Left hindlimb (tissue), 1 donor: ENCODE data around the gene CCDC195.
"Not testable (repeated sequence)": the region's sequence is repeated elsewhere in the genome, so short reads cannot be mapped to it uniquely, and the experiment has no call there.

Experiments used
- DNase-seq: peaks from one replicate; pipeline ENCODE4 v3.0.0-alpha.2; 2018

The CCDC195 gene

DNA sequence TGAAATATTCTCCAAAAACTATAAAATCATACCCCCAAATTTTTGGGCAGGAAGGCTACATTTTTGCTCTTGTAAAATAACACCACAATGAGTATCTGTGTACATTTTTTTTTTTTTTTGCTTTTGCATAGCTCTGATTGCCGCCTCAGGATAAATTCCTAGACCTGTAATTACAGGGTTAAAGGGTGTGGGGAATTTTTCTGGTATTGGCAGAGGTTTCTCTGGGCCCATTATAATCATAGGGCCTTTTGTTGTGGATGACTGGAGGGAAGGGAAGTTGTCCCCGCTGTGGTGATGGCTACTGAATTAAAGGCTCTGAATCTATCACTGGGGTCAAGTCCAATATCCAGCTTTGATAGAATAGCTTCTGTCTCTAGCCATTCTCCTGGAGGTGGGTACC is 26.6 kb downstream of the CCDC195 start:
- DNase-seq, result peak; percentile 48

DNA sequence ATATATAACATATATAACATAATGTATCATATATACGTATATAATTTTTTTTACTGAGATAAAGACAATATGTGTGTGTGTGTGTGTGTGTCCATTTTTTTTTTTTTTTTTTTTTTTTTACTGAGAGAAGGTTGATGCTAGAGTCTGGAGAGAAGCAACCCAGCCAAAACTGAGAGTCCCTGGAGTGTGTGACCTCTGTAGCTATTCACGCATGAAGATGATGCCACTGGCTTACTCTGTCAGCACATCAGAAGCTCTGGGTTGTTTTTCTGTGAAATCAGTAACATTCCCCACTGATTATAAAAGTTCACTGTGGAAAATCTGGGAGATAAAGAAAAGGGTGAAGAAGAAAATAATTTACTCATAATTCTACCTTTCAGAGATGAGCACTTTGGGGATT is 27.2 kb downstream of the CCDC195 start:
- no peak for DNase-seq

DNA sequence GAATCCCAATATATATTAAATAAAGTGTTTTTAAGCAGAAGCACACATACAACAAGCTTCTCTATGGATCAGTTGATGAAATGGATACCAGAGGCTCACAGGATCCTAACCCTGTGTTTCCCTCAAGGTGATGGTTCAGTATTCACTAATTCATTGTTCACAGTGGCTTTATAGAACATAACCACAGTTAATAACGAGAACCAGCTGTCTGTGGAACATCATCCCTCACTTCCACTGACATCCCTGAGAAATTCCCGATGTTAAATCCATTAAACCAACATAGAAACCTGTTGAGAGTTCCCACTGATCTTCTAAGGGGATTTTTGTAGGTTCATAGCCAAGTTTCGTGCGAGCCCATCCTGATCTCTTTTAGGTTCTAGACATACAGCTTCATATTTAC is 29.0 kb downstream of the CCDC195 start:
- DNase-seq, result no peak

DNA sequence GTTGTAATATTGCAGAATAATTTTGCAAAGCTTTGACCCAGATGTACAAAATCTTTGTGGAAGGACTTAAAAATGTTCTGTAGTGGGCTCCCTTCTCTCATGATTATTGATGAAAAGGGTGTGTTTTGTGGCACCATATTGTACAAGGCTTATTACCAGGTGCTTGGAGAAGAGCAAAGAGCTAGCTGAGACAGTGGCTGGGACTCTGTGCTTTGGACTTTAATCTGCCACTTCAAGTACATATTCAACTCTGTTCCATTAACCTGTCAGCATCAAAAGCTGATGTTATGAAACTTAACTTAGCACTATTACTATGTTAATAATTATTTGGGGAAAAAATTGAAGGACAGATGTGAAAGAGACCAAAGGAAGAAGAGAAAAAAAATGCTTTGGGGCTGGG is 31.0 kb downstream of the CCDC195 start:
- DNase-seq, result no peak

DNA sequence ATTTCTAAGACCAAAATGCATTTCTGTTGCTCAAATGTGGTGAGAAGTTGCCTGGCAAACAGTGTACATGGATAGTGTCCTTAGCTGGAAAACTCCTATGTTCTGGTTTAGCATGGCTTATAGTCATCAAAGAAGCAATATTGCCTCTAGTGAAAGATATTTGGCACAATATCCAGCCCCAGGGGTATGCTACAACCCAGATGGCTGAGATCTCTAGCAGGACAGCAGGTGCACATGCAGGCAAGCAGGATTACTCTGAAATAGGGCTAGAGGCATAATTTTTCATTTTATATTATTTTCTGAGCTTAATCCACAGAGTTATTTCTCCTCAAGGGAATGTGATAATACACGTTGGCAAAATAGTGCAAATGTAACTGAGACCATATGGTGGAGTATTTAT is 34.0 kb downstream of the CCDC195 start:
- DNase-seq, result no peak

DNA sequence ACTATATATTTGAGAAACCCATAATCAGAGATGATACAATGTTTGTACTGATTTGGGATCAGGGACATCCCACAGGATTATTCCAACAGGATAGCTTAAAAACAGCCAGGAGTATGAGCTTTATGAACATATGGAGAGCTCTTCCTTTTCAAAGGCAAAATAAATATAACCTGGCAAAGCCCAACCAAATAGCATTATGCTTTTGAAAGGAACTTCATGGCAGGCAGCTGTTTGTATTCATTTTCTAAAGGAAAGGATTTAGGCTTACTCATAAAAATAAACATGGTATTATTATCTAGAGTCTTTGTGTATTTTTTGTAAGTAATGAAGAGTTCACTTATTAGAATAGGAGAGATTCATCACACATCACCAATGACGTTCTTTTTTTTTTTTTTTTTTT is 44.4 kb downstream of the CCDC195 start:
- no peak for DNase-seq

DNA sequence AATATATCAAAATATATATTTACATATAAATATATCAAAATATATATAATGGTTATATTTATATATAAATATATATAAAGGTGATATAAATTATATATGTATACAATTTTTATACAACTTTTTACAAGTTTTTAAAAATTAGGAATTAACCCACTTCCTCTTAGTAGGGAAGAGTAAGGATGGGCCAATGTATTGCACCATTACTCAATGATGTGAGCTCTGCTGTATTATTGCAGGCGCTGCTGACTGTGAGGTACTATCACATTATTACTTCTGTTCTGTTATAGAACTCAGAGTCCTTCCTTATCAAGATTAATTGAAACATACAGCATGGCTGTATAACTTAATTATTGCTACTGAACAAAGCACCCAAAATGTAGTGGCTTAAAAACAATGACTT is 46.0 kb downstream of the CCDC195 start:
- DNase-seq, result no peak

DNA sequence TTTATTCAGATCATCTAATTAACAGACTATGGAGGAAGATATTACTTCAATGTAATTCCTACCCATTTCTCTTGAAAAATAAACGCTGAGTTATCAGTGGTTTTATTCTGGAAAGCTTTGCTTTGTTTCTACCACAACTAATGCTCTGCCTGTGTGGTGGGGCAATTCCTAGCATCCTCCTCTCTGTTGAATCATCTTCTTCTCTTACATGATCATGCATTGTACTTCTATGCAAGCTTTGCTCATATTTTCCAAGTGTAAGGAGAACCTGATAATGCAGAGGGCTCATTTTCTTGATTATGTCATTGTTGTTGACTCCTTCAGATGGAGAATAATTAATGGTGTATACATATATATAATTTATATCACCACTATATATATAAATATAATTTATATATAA is 46.7 kb downstream of the CCDC195 start:
- no peak for DNase-seq

DNA sequence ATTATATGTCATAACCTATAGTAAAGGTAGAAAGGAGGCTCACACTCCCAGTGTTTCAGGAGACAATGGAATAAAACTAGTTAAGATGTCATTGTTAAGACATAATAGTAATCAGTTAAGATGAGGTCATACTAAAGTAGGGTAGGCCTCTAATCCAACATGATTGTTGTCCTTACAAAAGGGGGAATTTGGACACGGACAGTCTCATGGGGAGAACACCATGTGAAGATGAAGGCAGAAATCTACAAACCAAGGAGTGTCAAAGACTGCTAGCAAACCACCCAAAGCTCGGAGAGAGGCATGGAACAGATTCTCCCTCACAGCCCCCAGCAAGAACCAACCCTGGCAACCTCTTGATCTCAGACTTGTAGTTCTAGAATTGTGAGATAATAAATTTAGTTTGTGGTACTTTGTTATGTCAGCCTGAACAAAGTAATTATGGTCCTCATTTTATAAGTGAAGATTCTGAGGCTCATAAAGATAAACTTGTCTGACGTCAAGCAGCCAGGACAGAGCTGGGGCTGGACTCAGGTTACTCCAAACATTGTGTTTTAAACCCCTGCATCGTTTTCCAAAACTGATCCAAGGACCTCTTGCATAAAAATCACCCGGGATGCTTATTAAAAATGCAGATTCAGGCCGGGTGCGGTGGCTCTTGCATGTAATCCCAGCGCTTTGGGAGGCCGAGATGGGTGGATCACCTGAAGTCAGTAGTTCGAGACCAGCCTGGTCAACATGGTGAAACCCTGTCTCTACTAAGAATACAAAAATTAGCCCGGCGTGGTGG is 47.8 kb downstream of the CCDC195 start:
- DNase-seq, result no peak

DNA sequence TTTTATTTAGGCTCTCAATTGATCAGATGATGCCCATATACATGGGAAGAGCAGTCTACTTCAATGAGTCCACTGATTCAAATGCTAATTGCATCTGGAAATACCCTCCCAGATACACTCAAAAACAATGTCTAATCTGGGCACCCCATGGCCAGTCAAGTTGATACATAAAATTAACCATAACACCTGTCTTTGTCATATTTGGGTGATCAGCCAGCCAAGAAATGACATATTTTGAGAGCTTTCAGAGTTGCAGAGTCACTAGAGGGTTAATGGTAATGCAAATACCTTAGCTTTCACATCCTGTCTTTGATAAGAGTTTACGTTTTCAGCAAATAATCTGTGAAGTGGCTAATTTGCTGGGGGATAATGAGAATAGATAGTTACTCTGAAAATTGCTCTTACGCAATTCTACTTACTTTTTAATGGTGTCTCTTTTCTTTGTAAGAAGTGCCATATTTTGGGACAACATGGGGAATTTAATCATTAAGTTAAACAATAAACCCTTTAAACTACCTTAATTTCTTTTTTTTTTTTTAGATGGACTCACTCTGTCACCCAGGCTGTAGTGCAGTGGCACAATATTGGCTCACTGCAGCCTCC is 49.1 kb downstream of the CCDC195 start:
- DNase-seq, result no peak

DNA sequence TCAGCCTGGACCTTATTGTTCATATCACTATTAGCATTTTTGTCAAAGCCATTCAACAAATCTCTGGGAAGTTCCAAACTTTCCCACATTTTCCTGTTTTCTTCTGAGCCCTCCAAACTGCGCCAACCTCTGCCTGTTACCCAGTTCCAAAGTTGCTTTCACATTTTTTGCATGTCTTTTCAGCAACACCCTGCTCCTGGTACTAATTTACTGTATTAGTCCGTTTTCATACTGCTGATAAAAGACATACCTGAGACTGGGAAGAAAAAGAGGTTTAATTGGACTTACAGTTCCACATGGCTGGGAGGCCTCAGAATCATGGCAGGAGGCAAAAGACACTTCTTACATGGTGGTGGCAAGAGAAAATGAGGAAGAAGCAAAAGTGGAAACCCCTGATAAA is 52.8 kb downstream of the CCDC195 start:
- DNase-seq, result not testable (repeated sequence)

DNA sequence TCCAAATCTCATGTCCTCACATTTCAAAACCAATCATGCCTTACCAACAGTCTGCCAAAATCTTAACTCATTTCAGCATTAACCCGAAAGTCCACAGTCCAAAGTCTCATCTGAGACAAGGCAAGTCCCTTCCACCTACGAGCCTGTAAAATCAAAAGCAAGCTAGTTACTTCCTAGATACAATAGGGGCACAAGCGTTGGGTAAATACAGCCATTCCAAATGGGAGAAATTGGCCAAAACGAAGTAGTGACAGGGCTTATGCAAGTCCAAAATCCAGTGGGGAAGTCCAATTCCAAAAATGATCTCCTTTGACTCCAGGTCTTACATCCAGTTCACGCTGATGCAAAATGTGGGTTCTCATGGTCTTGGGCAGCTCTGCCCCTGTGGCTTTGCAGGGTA is 54.5 kb downstream of the CCDC195 start:
- not testable (repeated sequence) for DNase-seq

DNA sequence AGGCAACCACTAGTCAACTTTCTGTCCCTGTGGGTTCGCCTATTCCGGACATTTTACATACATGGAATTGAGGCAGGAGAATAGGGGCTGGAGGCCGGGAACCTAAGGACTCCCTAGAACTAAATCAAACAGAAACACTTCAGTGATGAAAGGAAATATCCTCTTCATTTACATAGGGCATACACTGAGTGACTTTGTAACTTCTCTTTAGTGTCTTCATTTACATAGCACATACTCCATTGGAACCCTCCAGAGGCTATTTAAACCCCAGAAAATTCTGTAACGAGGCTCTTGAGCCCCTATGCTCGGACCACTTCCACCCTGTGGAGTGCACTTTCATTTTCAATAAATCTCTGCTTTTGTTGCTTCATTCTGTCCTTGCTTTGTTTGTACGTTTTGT is 56.5 kb downstream of the CCDC195 start:
- DNase-seq, result no peak

DNA sequence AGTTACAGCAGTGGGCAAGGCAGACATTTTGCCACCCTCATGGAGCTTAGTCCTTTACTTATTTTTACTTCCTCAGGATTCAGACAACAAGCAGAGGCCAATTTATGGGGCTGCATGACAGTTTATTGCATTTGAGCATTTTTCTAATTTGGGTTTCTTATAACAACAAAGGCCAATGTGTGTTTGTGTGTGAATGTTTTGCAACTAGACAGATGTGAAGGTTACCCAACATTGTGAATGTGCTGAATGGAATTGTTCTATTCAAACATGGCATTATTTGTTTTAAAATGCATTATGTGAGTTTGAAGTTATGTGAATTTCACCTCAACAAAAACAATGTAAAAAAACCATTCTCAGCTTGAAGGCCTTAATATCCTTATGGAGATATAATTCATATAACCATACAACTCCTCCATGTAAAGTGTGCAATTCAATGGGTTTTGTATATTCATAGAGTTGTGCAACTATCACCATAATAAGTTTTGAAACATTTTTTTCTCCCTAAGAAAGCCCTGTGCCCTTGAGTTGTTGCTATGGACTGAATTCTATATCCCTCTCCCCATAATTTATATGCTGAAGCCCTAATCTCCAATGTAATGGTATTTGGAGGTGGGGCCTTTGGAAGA is 57.3 kb downstream of the CCDC195 start:
- no peak for DNase-seq

DNA sequence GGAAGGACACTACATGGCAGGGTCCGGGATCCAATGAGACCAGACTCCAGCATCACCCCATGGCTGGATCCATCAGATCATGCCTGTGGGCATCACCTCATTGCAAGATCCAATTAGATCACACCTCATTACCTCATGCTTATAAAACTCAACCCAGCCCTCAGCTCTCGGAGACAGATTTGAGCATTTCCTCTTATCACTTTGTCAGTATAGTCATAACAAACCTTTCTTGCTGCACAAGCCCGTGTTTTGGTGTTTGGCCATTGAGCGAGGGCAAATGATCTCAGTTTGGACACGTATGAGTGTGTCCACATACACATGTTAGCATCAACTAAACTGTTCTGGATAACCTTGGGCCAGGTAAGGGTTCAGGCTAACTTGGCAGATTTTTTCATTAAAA is 58.8 kb downstream of the CCDC195 start:
- no peak for DNase-seq

DNA sequence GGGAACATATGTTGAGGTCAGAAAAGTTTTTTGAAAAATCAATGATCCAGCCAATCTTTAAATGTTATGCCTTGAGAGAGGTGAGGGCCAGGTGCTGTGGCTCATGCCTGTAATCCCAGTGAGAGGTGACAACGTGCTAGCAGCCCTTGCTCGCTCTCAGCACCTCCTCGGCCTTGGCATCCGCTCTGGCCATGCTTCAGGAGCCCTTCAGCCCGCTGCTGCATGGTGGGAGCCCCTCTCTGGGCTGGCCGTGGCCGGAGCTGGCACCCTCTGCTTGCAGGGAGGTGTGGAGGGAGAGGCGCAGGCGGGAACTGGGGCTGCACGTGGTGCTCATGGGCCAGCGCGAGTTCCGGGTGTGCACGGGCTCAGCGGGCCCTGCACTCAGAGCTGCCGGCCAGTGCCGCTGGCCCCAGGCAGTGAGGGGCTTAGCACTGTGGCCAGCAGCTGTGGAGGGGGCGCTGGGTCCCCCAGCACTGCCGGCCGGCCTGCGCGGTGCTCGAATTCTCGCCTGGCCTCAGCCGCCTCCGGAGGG is 61.1 kb downstream of the CCDC195 start:
- DNase-seq, result no peak
